ENCODE data around the gene GPR107.
A peak's percentile ranks its signal among the peaks of the same experiment; 100 is the strongest.
"Not testable (repeated sequence)": the region's sequence is repeated elsewhere in the genome, so short reads cannot be mapped to it uniquely, and the experiment has no call there.

Gene GPR107

DNA sequence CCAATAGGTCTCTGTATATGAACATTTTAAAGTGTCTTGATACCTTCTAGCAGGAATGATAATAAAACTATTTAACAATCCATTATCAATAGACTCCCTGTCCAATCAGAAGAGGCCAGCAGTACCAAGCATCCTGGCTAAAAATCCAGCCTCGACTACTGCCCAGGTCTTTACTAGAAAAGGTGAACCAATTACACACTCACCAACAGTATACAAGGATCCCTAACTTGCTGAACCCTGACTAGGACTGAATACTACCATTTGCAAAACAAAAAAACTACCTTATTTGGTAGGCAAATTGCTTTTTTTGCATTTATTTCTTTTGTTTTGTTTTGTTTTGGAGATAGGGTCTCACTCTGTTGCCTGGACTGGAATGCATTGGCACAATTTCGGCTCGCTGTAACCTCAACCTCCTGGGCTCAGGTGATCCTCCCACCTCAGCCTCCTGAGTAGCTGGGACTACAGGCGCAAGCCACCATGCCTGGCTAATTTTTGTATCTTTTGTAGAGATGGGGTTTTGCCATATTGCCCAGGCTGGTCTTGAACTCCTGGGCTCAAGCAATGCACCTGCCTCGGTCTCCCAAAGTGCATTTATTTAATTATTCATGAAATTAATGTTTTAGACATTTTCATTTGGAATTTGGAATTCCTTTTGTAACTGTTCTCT lies 38.2 kb upstream of the GPR107 start:
- TF ChIP-seq, protein P1, sequence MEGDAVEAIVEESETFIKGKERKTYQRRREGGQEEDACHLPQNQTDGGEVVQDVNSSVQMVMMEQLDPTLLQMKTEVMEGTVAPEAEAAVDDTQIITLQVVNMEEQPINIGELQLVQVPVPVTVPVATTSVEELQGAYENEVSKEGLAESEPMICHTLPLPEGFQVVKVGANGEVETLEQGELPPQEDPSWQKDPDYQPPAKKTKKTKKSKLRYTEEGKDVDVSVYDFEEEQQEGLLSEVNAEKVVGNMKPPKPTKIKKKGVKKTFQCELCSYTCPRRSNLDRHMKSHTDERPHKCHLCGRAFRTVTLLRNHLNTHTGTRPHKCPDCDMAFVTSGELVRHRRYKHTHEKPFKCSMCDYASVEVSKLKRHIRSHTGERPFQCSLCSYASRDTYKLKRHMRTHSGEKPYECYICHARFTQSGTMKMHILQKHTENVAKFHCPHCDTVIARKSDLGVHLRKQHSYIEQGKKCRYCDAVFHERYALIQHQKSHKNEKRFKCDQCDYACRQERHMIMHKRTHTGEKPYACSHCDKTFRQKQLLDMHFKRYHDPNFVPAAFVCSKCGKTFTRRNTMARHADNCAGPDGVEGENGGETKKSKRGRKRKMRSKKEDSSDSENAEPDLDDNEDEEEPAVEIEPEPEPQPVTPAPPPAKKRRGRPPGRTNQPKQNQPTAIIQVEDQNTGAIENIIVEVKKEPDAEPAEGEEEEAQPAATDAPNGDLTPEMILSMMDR (IDR thresholded peaks at IDR 0.05; ENCODE audit: low read depth, low read length, missing control alignments): no peak
- in situ Hi-C loops (cut with HindIII; ENCODE audit: low sequenced_read_pairs): no loop called here
- H3K4me3 ChIP-seq (ENCODE audit: low read depth, low read length): no peak overlapping the region
- no peak for DNase-seq (ENCODE audit: low read depth)

DNA sequence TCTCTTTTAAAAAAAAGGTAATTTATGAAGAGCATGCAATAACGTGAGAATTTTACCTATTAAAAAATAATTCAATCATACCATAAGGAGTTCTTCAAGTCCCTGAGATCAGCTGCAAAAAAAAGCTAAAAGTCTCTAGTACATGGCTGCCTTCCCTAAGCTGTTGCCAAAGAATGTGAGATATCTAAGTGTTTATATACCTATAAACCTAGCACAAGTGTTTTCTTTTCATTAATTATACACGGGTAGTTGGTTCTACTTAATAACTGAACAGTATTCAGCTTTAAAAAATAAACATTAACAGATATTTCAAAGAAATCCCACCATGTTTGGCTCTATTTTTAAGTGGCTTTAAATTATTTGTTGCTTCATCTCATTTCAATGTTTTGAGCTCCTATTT lies 36.6 kb upstream of the GPR107 start:
- in situ Hi-C loops (cut with HindIII; ENCODE audit: low sequenced_read_pairs): no loop called here
- DNase-seq (ENCODE audit: low read depth): peak; percentile 81
- TF ChIP-seq, protein P1 (IDR thresholded peaks at IDR 0.05; ENCODE audit: low read depth, low read length, missing control alignments): no peak
- H3K4me3 ChIP-seq (ENCODE audit: low read depth, low read length): no peak overlapping the region

DNA sequence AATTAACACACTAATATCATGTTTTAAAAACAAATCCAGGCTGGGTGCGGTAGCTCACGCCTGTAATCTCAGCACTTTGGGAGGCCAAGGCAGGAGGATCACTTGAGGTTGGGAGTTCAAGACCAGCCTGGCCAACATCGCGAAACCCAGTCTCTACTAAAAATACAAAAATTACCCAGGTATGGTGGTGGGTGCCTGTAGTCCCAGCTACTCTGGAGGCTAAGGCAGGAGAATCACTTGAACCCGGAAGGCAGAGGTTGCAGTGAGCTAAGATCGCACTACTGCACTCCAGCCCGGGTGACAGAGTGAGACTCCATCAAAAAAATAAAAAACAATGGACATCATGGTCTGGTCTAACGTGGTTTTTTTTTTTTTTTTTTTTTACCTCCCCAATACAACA lies 36.2 kb upstream of the GPR107 start:
- in situ Hi-C loops (cut with HindIII; ENCODE audit: low sequenced_read_pairs); DNase-seq (ENCODE audit: low read depth); H3K4me3 ChIP-seq (ENCODE audit: low read depth, low read length): not testable (repeated sequence)

DNA sequence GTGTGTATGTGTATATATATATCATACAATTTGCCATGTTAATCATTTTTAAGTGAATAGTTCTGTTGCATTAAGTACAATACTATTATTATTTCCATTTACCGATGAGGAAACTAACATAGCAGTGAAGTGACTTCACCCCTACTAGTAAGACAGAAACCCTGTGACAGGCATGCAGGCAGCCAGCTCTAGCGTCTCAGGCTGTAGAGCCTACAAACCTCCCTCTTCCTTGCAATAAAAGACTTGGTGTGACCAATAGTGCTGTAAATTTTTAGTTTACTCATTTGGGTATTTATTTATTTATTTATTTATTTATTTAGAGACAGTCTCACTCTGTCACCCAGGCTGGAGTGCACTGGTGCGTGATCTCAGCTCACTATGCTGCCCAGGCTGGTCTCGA lies 35.4 kb upstream of the GPR107 start:
- in situ Hi-C loops (cut with HindIII; ENCODE audit: low sequenced_read_pairs): no loop called here
- TF ChIP-seq, protein P1 (IDR thresholded peaks at IDR 0.05; ENCODE audit: low read depth, low read length, missing control alignments): no peak
- no peak for DNase-seq (ENCODE audit: low read depth)

DNA sequence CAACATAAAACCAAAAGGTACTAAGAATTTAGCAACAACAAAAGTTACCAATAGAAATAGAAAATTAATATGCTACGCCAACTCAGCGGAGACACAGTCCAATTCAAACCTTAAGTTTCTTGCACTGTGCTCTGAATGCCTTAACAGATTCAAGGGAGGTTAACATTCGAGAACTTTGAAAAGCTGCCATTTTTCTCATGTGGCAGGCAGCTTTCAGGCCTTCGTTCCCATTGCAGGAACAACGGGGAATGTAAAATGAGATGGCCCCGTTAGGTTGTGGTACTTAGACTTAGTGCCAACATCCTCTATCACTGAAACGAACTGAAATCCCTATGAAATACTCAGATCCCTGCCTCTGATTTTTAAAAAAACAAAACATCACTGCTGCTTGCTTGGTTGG lies 33.1 kb upstream of the GPR107 start:
- H3K4me3 ChIP-seq (ENCODE audit: low read depth, low read length): no peak overlapping the region
- in situ Hi-C loops (cut with HindIII; ENCODE audit: low sequenced_read_pairs): loop anchor here (5.0 kb wide), 1 partner anchor 43 kb away; no protein-coding TSS in a partner anchor
- TF ChIP-seq, protein P1 (IDR thresholded peaks at IDR 0.05; ENCODE audit: low read depth, low read length, missing control alignments): no peak
- peak; percentile 36 for DNase-seq (ENCODE audit: low read depth)

More for the DNA sequence above, 35.4 kb upstream of the GPR107 start:
- no peak overlapping the region for H3K4me3 ChIP-seq (ENCODE audit: low read depth, low read length)

DNA sequence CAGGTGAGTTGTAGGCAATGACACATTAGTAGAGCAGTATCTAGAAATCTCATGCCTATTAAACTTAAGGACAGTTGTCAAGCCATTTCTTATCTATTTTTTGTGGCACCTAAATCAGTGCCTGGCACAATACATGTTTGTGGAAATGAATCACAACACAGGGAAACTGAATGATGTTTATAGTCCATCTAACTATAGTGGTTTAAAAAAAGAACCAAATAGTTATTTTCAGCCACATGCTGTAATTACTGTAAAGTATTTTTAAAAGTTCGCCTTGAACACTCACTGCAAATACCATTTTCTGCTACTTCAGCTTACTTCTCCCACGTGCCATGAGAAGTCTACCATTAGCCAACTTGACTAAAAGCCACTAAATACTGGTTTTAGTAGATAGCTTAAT lies 32.6 kb upstream of the GPR107 start:
- in situ Hi-C loops (cut with HindIII; ENCODE audit: low sequenced_read_pairs): loop anchor here (5.0 kb wide), 1 partner anchor 44 kb away; no protein-coding TSS in a partner anchor
- no peak overlapping the region for H3K4me3 ChIP-seq (ENCODE audit: low read depth, low read length)
- TF ChIP-seq, protein P1 (IDR thresholded peaks at IDR 0.05; ENCODE audit: low read depth, low read length, missing control alignments): no peak
- DNase-seq (ENCODE audit: low read depth): no peak

DNA sequence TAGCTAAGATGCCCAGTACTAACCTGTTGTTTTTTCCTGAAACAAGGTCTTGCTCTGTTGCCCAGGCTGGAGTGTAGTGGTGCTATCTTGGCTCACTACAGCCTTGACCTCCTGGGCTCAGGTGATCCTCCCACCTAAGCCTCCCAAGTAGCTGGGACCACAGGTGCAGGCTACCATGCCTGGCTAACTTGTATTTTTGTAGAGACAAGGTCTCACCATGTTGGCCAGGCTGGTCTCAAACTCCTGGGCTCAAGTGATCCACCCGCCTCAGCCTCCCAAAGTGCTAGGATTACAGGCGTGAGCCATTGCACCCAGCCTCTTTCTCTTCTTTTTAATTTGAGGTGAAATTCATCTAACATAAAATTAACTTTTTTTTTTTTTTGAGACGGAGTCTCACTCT lies 31.9 kb upstream of the GPR107 start:
- DNase-seq (ENCODE audit: low read depth); H3K4me3 ChIP-seq (ENCODE audit: low read depth, low read length): not testable (repeated sequence)
- in situ Hi-C loops (cut with HindIII; ENCODE audit: low sequenced_read_pairs): loop anchor here (5.0 kb wide), 1 partner anchor 45 kb away; no protein-coding TSS in a partner anchor
